Measurements from ENCODE around the gene EIF1. TPM values are rescaled to one million over a fixed set of nuclear protein-coding genes. Genes with fewer than 3 reads are reported as not detected.
A peak's percentile ranks its signal among the peaks of the same experiment; 100 is the strongest.

The EIF1 gene
- total and polyA plus RNA-seq, 2 of the 8 experiments (the other 6 are each of a cell fraction or from before 2014, with no cell fraction given), result 175 to 539 TPM

DNA sequence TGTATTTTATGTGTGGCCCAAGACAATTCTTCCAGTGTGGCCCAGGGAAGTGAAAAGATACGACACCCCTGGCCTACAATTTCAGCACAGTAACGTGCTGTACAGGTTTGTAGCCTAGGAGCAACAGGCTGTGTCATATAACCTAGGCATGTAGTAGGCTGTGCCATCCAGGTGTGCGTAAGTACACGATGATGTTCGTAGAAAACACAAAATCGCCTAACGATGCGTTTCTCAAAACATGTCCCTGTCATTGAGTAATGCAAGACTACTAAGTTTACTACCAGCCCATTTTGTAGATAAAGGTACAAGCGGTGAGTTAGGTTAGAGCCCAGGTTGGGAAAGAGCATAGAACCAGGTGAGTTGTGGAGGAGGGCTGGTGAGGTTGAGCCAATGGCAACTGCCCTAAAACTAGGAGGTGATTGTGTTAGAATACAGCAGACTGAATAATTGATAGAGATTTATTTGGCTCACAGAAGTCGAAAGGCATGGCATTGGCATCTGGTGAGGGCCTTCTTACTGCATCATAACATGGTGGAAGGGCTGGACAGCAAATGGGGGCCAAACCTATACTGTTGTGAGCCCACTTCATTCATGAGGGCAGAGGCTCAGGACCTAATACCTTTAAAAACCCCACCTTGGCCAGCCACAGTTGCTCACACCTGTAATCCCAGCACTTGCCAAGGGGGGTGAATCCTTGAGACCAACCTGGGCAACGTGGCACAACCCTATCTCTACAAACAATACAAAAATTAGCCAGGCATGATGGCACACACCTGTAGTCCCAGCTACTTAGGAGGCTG is 4.2 kb downstream of the EIF1 start:
- POLR2A ChIA-PET (ENCODE audit: partially characterized antibody), result interaction anchor here (0.6 to 9.3 kb wide), 17 partner anchors 14 to 1004 kb away, joined by 3 to 378 read pairs (median 4); partner anchors contain the start of genes FKBP10, GAST, HAP1 and JUP
- H3K9me3 ChIP-seq (ENCODE audit: insufficient read depth in 2 of 2, low read depth in 1 of 2, low read length in 1 of 2), result no peaks in the 10 kb centered on the region
- H3K23ac ChIP-seq (ENCODE audit: insufficient read length), result no peak overlapping the region
- H2BK15ac ChIP-seq (ENCODE audit: low read length), result no peak overlapping the region
- H3K56ac ChIP-seq (replicated peaks; ENCODE audit: insufficient read length, low read depth, low read length), result no peak overlapping the region
- no peak overlapping the region for H4K5ac ChIP-seq (ENCODE audit: insufficient read length, low read depth, low read length)
- no peaks in the 10 kb centered on the region for H3K79me1 ChIP-seq (ENCODE audit: low read depth, low read length)
- no peak overlapping the region for H3K18ac ChIP-seq (ENCODE audit: extremely low read depth, low read length)
- H3K27ac ChIP-seq (ENCODE audit: low read depth, low read length), result no peak overlapping the region
- peaks cover 0 to 3% (median 2%) of the 10 kb centered on the region in 4 experiments; a peak in 4 of 7 replicates for H3K4me1 ChIP-seq (replicated peaks in 1 of 4; ENCODE audit: control insufficient read depth in 3 of 4, insufficient read depth in 4 of 4, low read length in 3 of 4)
- H3K9ac ChIP-seq (replicated peaks in 1 of 4; ENCODE audit: extremely low read depth in 1 of 4, low read depth in 3 of 4, low read length in 3 of 4), result no peak overlapping the region
- FAIRE-seq (no peak), DNase-seq (ENCODE audit: low read depth in 1 of 2, low spot score in 2 of 2) (no peak)
- H3K4ac ChIP-seq (replicated peaks; ENCODE audit: insufficient read length, low read depth, low read length), result no peak overlapping the region
- no peak overlapping the region for H4K8ac ChIP-seq (ENCODE audit: extremely low read depth, insufficient read depth, low read length)
- no peak overlapping the region for H3K4me2 ChIP-seq (ENCODE audit: insufficient read depth in 1 of 2, low read depth in 2 of 2, low read length in 2 of 2)
- H3K36me3 ChIP-seq (ENCODE audit: control insufficient read depth in 2 of 4, insufficient read depth in 4 of 4, low read length in 3 of 4), result peaks cover 27 to 50% (median 43%) of the 10 kb centered on the region in 4 experiments
- H2AK5ac ChIP-seq (ENCODE audit: low read depth, low read length), result no peak overlapping the region
- H2BK20ac ChIP-seq (ENCODE audit: low read length), result no peak overlapping the region
- no peak overlapping the region for H3K4me3 ChIP-seq (ENCODE audit: extremely low read depth in 1 of 4, insufficient read depth in 2 of 4, low read depth in 3 of 4, low read length in 4 of 4)
- H4K91ac ChIP-seq (replicated peaks; ENCODE audit: insufficient read length, low read length), result no peak overlapping the region
- no peak overlapping the region for H2BK120ac ChIP-seq (replicated peaks; ENCODE audit: low read depth, low read length)
- no peak overlapping the region for H2AFZ ChIP-seq (ENCODE audit: low read length)
- H2BK12ac ChIP-seq (ENCODE audit: low read depth, low read length), result no peak overlapping the region
- no peaks in the 10 kb centered on the region for H3K27me3 ChIP-seq (replicated peaks in 1 of 4; ENCODE audit: control insufficient read depth in 3 of 4, extremely low read depth in 1 of 4, insufficient read depth in 3 of 4, low read length in 3 of 4)
- WGBS, 2 experiments (ENCODE audit: extremely low coverage in 1 of 2, insufficient coverage in 1 of 2, insufficient read length in 1 of 2, insufficient replicate concordance in 2 of 2, low coverage in 1 of 2, low lambda C conversion rate in 2 of 2, missing lambda C conversion rate in 1 of 2), result 92% methylated on average over 11 of the region's 11 CpGs; no CpG with 5 or more reads in 1 of the 2 experiments
- peaks cover 10 to 20% of the 10 kb centered on the region in 2 experiments for H4K20me1 ChIP-seq (replicated peaks in 1 of 2; ENCODE audit: control insufficient read depth in 1 of 2, insufficient read depth in 2 of 2, low read length in 2 of 2)
- no peak overlapping the region for H3K14ac ChIP-seq (ENCODE audit: insufficient read length)
- no peak overlapping the region for H2BK5ac ChIP-seq (ENCODE audit: low read depth, low read length)
- peak; percentile 48; the same call in 1 of the 2 replicates for TF ChIP-seq POLR2AphosphoS5 (IDR thresholded peaks at IDR 0.05; ENCODE audit: low read depth, low read length)
- peak; percentile 53 to 69 for TF ChIP-seq POLR2A (IDR thresholded peaks at IDR 0.05; ENCODE audit: control extremely low read depth in 1 of 2, low read depth in 2 of 2, low read length in 2 of 2)
- no peak for TF ChIP-seq CBX5 (IDR thresholded peaks at IDR 0.05; ENCODE audit: low read depth, low read length)
- CTCF ChIA-PET (ENCODE audit: partially characterized antibody), result interaction anchor here (0.6 to 1.5 kb wide), 7 partner anchors 9 to 920 kb away, joined by 3 to 4 read pairs (median 3); partner anchors contain the start of gene GAST
- peaks cover 0 to 16% of the 10 kb centered on the region in 2 experiments; a peak in 3 of 4 replicates for H3K79me2 ChIP-seq (ENCODE audit: control insufficient read depth in 1 of 2, insufficient read depth in 2 of 2, low read length in 2 of 2)
- H3K23me2 ChIP-seq (ENCODE audit: low read depth, low read length), result peaks cover 7% of the 10 kb centered on the region
